ENCODE results near the gene N4BP2.
A peak's percentile ranks its signal among the peaks of the same experiment; 100 is the strongest.
"Not testable (repeated sequence)": the region's sequence is repeated elsewhere in the genome, so short reads cannot be mapped to it uniquely, and the experiment has no call there.

The N4BP2 gene

GRCh38 chr4:40056716-40057585 lies at the start of gene N4BP2:
TSS of gene N4BP2 (plus strand) at chr4:40056850. CDS start at chr4:40097341, 40,491 bp downstream.
- peak; percentile 77 for TF ChIP-seq CTCF (IDR thresholded peaks at IDR 0.05; ENCODE audit: low read depth, low read length, missing control alignments)
- H3K4me3 ChIP-seq (ENCODE audit: low read depth, low read length): peak within 1 kb of the TSS; percentile 94
- no peak for DNase-seq (ENCODE audit: low read depth)

GRCh38 chr4:40016007-40016406 lies 40.6 kb upstream of the N4BP2 start:
- H3K4me3 ChIP-seq (ENCODE audit: low read depth, low read length): no peak overlapping the region
- TF ChIP-seq CTCF (IDR thresholded peaks at IDR 0.05; ENCODE audit: low read depth, low read length, missing control alignments): no peak
- no peak for DNase-seq (ENCODE audit: low read depth)

GRCh38 chr4:40020221-40020620 lies 36.4 kb upstream of the N4BP2 start:
- DNase-seq (ENCODE audit: low read depth): no peak
- no peak overlapping the region for H3K4me3 ChIP-seq (ENCODE audit: low read depth, low read length)
- TF ChIP-seq CTCF (IDR thresholded peaks at IDR 0.05; ENCODE audit: low read depth, low read length, missing control alignments): no peak

- not testable (repeated sequence) for H3K4me3 ChIP-seq (ENCODE audit: low read depth, low read length); DNase-seq (ENCODE audit: low read depth)
These were observed 35.5 kb upstream of the N4BP2 start for GRCh38 chr4:40021116-40021515.

GRCh38 chr4:40024049-40024448 lies 32.6 kb upstream of the N4BP2 start:
- not testable (repeated sequence) for DNase-seq (ENCODE audit: low read depth); H3K4me3 ChIP-seq (ENCODE audit: low read depth, low read length)

GRCh38 chr4:40032785-40033184 lies 23.9 kb upstream of the N4BP2 start:
- TF ChIP-seq CTCF (IDR thresholded peaks at IDR 0.05; ENCODE audit: low read depth, low read length, missing control alignments): no peak
- H3K4me3 ChIP-seq (ENCODE audit: low read depth, low read length): no peak overlapping the region
- DNase-seq (ENCODE audit: low read depth): no peak

- TF ChIP-seq CTCF (IDR thresholded peaks at IDR 0.05; ENCODE audit: low read depth, low read length, missing control alignments): no peak
- no peak for DNase-seq (ENCODE audit: low read depth)
- H3K4me3 ChIP-seq (ENCODE audit: low read depth, low read length): no peak overlapping the region
These were observed 23.0 kb upstream of the N4BP2 start for GRCh38 chr4:40033613-40034012.

GRCh38 chr4:40038977-40039376 lies 17.7 kb upstream of the N4BP2 start:
- TF ChIP-seq CTCF (IDR thresholded peaks at IDR 0.05; ENCODE audit: low read depth, low read length, missing control alignments): no peak
- no peak overlapping the region for H3K4me3 ChIP-seq (ENCODE audit: low read depth, low read length)
- no peak for DNase-seq (ENCODE audit: low read depth)

Measured in GM12864 (cell line).